ENCODE measurements around the gene C19orf33. TPM values are rescaled to one million over a fixed set of nuclear protein-coding genes. Genes with fewer than 3 reads are reported as not detected.

Gene C19orf33
- total and polyA plus RNA-seq, 2 donors from 2014 or later = 40.3 to 43.9 TPM

- no peak for TF ChIP-seq CTCF (IDR thresholded peaks at IDR 0.05; ENCODE audit: borderline replicate concordance, extremely low read depth, insufficient read depth)
- H3K27ac ChIP-seq (ENCODE audit: low read depth in 2 of 2, low read length in 2 of 2) = no peak overlapping the region
- no peak overlapping the region for H3K9ac ChIP-seq (ENCODE audit: low read length in 3 of 3)
- intact Hi-C loops (cut with DNase I) = no loop called here
- FAIRE-seq = no peak
- DNase-seq = no peak
- H3K4me3 ChIP-seq (ENCODE audit: low read length in 3 of 3) = no peak overlapping the region
- H3K9me3 ChIP-seq (ENCODE audit: control insufficient read depth in 2 of 3, insufficient read depth in 1 of 3, low read length in 3 of 3) = no peaks in the 10 kb centered on the region
- peaks cover 0 to 42% (median 33%) of the 10 kb centered on the region in 3 donors for H3K4me1 ChIP-seq (ENCODE audit: control insufficient read depth in 2 of 3, insufficient read depth in 2 of 3, low read depth in 1 of 3, low read length in 3 of 3)
- H3K27me3 ChIP-seq (ENCODE audit: control insufficient read depth, insufficient read depth, low read length) = no peaks in the 10 kb centered on the region
- H3K36me3 ChIP-seq (ENCODE audit: control insufficient read depth in 2 of 3, insufficient read depth in 3 of 3, low read length in 3 of 3) = no peaks in the 10 kb centered on the region
Measured at GRCh38 chr19:38273499-38273898, 30.6 kb upstream of the C19orf33 start.

- H3K4me3 ChIP-seq (ENCODE audit: low read length in 3 of 3) = no peak overlapping the region
- FAIRE-seq (no peak), DNase-seq (no peak)
- H3K4me1 ChIP-seq (ENCODE audit: control insufficient read depth in 2 of 3, insufficient read depth in 2 of 3, low read depth in 1 of 3, low read length in 3 of 3) = peaks cover 0 to 40% (median 33%) of the 10 kb centered on the region in 3 donors
- H3K36me3 ChIP-seq (ENCODE audit: control insufficient read depth in 2 of 3, insufficient read depth in 3 of 3, low read length in 3 of 3) = no peaks in the 10 kb centered on the region
- no peak for TF ChIP-seq CTCF (IDR thresholded peaks at IDR 0.05; ENCODE audit: borderline replicate concordance, extremely low read depth, insufficient read depth)
- no peaks in the 10 kb centered on the region for H3K27me3 ChIP-seq (ENCODE audit: control insufficient read depth, insufficient read depth, low read length)
- intact Hi-C loops (cut with DNase I) = no loop called here
- H3K9ac ChIP-seq (ENCODE audit: low read length in 3 of 3) = no peak overlapping the region
- H3K27ac ChIP-seq (ENCODE audit: low read depth in 2 of 2, low read length in 2 of 2) = peak overlapping the region in 1 of 2 donors; percentile 13
- H3K9me3 ChIP-seq (ENCODE audit: control insufficient read depth in 2 of 3, insufficient read depth in 1 of 3, low read length in 3 of 3) = no peaks in the 10 kb centered on the region
Measured at GRCh38 chr19:38274739-38275138, 29.3 kb upstream of the C19orf33 start.

GRCh38 chr19:38276942-38277517 lies 27.0 kb upstream of the C19orf33 start:
- no peak for TF ChIP-seq CTCF (IDR thresholded peaks at IDR 0.05; ENCODE audit: borderline replicate concordance, extremely low read depth, insufficient read depth)
- Histone ChIP-seq H3K27ac (ENCODE audit: low read depth in 2 of 2, low read length in 2 of 2) (peak overlapping the region; percentile 61 to 65), H3K9ac (ENCODE audit: low read length in 3 of 3) (peak overlapping the region in 1 of 3 donors; percentile 42), H3K9me3 (ENCODE audit: control insufficient read depth in 2 of 3, insufficient read depth in 1 of 3, low read length in 3 of 3) (no peaks in the 10 kb centered on the region), H3K4me3 (ENCODE audit: low read length in 3 of 3) (no peak overlapping the region), H3K4me1 (ENCODE audit: control insufficient read depth in 2 of 3, insufficient read depth in 2 of 3, low read depth in 1 of 3, low read length in 3 of 3) (peaks cover 0 to 48% (median 41%) of the 10 kb centered on the region in 3 donors), H3K36me3 (ENCODE audit: control insufficient read depth in 2 of 3, insufficient read depth in 3 of 3, low read length in 3 of 3) (peaks cover 0 to 3% (median 0%) of the 10 kb centered on the region in 3 donors), H3K27me3 (ENCODE audit: control insufficient read depth, insufficient read depth, low read length) (no peaks in the 10 kb centered on the region)
- FAIRE-seq (no peak), DNase-seq (no peak)
- intact Hi-C loops (cut with DNase I) = no loop called here

Data from kidney (tissue), 14 donors.